Measurements from ENCODE around the gene PACS2.

PACS2 gene

DNA sequence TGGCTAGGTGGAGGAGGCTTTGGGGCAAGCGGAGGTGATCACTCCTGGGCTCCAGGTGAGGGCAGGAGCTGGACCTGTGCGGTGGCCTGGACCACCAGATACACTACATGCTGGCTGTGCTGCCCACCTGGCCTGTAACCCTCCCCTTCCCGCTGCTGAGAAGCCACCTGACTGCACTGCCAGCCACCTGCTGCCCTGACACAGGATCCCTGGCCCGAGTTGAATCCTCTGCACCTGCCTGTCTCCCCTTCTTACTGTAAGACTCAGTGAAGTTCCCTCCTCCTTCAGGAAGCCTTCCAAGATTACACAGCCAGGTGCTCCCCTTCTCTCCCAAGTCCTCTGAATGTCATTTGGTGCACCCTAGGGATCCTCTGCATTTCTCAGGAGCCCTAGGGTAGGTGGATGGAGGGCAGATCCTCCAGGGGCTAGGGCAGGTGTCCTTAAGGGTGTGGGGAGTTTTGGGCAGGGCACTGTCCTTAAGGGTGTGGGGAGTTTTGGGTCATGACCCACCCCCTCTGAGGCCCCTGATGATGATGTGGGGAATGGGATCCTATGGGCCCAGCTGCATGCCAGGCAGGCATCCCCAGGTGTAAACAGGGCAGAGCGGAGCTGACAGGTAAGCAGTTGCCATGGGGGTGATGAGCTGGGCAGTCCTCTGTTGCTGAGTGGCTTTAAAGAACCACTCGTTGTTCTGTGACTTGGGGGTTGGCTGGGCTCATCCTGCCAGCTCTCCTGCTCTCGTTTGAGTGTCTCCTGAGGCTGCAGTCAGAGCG, 98.4 kb downstream of the PACS2 start:
- in situ Hi-C loops (cut with MboI; ENCODE audit: low sequenced_read_pairs): no loop called here

DNA sequence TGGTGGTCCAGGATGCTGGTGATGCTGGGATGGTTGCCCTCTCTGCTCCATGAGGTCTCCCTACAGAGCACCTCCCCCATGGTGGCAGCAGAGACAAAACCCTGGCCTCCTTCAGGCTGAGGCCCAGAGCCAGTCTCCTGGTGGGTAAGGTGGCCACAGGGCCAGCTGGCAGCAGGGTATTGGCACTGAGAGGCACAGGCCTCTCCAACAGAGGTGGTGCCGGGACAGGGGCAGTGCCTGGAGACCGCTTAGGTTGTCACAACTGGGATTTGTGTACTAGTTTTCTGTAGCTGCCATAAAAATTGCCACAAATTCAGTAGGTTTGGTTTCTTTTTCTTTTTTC, 99.0 kb downstream of the PACS2 start:
- in situ Hi-C loops (cut with MboI; ENCODE audit: low sequenced_read_pairs): no loop called here
- Histone ChIP-seq H3K4me3 (no peak overlapping the region), H3K4me1 (peaks cover 4% of the 10 kb centered on the region), H3K27me3 (ENCODE audit: low read depth) (no peaks in the 10 kb centered on the region), H3K36me3 (replicated peaks) (peaks cover 2% of the 10 kb centered on the region; the same call in 1 of the 2 replicates), H3K9me3 (no peaks in the 10 kb centered on the region)
- DNase-seq (ENCODE audit: low spot score in 2 of 2): no peak

More for the DNA sequence above, 98.4 kb downstream of the PACS2 start:
- Histone ChIP-seq H3K4me3 (no peak overlapping the region), H3K9me3 (no peaks in the 10 kb centered on the region), H3K27me3 (ENCODE audit: low read depth) (no peaks in the 10 kb centered on the region), H3K36me3 (replicated peaks) (no peaks in the 10 kb centered on the region; the same call in 1 of the 2 replicates), H3K4me1 (peaks cover 4% of the 10 kb centered on the region)
- DNase-seq (ENCODE audit: low spot score in 2 of 2): no peak

DNA sequence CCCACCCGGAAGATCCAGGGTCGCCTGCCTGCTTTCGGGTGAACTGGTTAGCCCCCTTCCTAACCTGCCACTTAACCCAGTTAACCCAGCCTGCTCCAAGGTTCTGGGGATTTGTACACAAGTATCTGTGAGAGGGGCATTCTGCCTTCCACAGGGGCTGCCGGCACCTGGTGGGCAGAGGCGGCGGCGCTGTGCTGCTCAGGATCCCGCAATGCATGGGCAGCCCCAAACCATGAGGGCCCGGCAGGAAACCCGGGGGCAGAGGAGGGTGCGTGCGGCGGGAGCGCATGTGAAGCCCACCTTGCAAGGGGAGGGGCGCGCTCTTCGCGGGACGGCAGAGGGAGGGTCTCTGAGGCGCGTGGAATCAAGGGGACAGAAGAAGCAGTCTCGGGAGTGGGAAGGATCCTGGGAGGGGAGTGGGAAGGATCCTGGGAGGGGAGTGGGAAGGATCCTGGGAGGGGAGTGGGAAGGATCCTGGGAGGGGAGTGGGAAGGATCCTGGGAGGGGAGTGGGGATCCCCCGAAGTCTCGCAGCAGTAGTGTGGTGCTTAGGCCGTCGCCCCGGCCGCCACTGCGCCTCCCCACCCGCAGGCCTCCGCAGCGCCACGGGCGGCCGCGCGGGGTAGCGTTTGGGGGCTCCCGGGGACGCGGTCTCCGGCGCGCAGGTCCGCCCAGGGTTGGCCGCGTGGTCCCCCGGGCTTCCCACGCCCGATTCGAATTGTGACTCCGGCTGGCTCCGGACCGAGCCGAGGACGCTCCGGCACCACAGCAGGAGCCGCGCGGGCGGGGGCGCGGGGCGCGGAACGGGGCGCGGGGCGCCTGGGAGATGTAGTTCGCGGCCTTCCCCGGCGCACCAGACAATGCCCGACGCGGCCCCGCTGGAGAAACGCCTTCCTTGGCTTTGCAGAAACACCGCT, 100.2 kb downstream of the PACS2 start:
- in situ Hi-C loops (cut with MboI; ENCODE audit: low sequenced_read_pairs): no loop called here
- H3K9me3 ChIP-seq: no peaks in the 10 kb centered on the region
- H3K4me3 ChIP-seq: peak overlapping the region; percentile 27
- no peaks in the 10 kb centered on the region for H3K27me3 ChIP-seq (ENCODE audit: low read depth)
- peaks cover 2% of the 10 kb centered on the region; the same call in 1 of the 2 replicates for H3K36me3 ChIP-seq (replicated peaks)
- DNase-seq (ENCODE audit: low spot score in 2 of 2): peak; percentile 57 to 82
- peaks cover 11% of the 10 kb centered on the region for H3K4me1 ChIP-seq

DNA sequence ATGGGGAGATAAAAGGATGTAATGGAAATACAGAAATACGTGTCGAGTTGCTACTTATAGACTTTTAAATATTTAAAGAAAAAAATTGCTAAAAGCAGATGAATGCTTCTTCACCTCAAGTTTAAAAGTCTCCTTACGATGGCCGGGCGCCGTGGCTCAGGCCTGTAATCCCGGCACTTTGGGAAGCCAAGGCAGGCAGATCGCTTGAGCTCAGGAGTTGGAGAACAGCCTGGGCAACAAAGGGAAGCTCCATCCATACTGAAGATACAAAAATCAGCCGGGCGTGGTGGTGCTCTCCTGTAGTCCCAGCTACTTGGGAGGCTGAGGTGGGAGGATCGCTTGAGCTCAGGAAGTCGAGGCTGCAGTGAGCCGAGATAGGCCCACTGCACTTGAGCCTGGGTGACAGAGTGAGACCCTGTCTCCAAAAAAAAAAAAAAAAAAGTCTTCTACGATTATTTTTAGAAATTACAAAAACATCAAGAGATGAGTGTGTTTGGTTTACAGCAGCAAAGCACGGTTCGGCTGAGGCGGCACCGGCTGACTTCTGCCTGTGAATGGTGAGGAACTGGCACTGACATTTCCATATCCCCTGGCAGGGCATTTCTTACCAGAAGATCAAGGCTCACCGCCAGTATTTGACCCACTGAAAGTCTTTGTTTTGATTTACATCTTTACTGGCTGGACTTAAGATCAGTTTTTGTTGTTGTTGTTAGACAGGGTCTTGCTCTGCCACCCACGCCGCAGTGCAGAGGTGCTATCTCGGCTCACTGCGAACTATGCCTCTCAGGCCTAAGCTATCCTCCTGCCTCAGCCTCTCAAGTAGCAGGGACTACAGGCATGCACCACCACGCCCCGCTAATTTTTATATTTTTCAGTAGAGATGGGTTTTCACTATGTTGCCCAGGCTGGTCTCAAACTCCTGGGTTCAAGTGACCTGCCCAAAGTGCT, 101.2 kb downstream of the PACS2 start:
- H3K4me1 ChIP-seq: peaks cover 11% of the 10 kb centered on the region
- peak overlapping the region; percentile 27 for H3K4me3 ChIP-seq
- peaks cover 2% of the 10 kb centered on the region for H3K36me3 ChIP-seq (replicated peaks)
- in situ Hi-C loops (cut with MboI; ENCODE audit: low sequenced_read_pairs): no loop called here
- no peaks in the 10 kb centered on the region for H3K27me3 ChIP-seq (ENCODE audit: low read depth)
- no peak for DNase-seq (ENCODE audit: low spot score in 2 of 2)
- no peaks in the 10 kb centered on the region for H3K9me3 ChIP-seq

DNA sequence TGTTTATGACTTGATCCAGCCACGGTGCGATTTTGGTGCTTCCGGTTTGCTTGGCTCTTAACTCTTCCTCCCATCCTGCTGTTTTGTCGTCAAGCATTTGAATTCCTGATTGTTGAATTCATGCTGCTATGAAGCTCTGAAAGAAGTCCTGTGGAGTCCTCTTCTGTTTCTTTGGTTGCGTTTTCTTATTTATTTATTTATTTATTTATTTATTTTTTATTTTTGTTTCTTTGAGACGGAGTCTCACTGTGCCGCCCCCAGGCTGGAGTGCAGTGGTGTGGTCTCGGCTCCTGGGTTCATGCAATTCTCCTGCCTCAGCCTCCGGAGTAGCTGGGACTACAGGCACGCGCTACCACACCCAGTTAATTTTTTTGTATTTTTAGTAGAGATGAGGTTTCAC, 102.1 kb downstream of the PACS2 start:
- in situ Hi-C loops (cut with MboI; ENCODE audit: low sequenced_read_pairs): no loop called here
- DNase-seq (ENCODE audit: low spot score in 2 of 2): no peak
- H3K36me3 ChIP-seq (replicated peaks): peaks cover 10% of the 10 kb centered on the region
- H3K9me3 ChIP-seq: no peaks in the 10 kb centered on the region
- H3K4me1 ChIP-seq: peaks cover 11% of the 10 kb centered on the region
- H3K27me3 ChIP-seq (ENCODE audit: low read depth): no peaks in the 10 kb centered on the region
- no peak overlapping the region for H3K4me3 ChIP-seq

DNA sequence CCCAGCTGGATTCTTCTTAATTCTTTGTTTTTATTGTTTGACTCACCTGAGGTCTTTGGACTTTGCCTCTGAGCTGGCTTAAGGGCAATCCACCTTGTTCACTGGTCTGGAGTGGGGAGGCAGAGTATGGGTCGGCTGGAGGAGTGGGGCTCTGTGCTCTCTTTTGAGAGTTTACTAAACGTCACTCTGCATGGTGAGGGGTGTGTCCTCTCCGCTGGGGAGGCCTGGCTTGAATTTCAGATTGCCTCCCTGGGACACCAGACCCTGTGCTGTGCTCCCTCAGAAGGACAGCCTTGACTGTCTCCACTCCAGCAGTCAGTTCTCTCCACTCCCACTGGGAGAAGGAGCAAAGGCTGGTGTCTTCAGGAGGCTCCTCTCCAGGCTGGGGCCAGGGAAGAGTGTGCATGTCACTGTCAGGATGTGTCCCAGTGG, 103.2 kb downstream of the PACS2 start:
- peaks cover 20% of the 10 kb centered on the region for H3K36me3 ChIP-seq (replicated peaks)
- in situ Hi-C loops (cut with MboI; ENCODE audit: low sequenced_read_pairs): no loop called here
- H3K27me3 ChIP-seq (ENCODE audit: low read depth): no peaks in the 10 kb centered on the region
- H3K9me3 ChIP-seq: no peaks in the 10 kb centered on the region
- H3K4me1 ChIP-seq: peaks cover 16% of the 10 kb centered on the region
- DNase-seq (ENCODE audit: low spot score in 2 of 2): no peak
- no peak overlapping the region for H3K4me3 ChIP-seq

DNA sequence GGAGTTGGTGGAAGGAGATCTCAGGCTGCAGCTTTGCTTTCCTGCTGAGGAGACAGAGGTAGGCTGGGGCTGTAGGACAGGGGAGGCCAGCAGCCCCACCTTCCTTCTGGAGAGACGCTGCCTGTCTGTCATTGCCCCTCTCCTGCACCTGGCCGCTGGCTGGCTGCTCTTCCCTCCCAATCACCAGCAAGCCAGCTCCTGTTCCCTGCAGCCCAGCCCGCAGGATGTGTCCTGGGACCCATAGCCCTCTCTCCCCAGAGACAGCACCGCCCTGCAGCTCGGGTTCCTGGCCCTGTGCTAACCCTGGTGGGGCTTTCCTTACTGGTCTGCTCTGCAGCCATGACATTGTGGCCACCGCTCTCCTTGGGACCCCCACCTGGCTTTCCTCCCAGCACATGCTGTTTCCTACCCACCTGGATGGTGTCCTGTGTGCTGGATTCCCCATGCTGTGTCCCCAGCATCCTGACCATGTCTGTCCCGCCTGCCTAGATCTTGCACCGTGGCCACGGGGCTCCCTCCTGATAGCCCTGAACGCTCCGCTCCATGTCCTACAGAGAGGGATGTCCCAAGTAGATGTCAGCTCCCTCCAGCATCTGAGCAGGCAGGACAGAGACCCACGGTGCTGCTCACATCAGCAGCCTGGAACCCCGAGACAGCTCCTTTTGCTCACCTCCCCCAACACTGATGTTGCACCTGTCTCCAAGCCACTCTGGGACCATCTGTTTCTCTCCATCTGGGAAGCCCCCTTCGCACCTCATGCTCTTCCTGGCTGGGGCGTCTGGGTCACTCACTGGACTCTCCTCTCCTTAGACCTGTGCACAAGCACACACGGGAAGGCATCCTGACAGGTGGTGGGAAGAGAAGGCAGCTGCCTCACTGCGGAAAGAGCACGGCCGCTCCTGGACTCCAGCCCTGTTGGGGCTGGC, 104.0 kb downstream of the PACS2 start:
- H3K4me1 ChIP-seq: peaks cover 16% of the 10 kb centered on the region
- in situ Hi-C loops (cut with MboI; ENCODE audit: low sequenced_read_pairs): no loop called here

DNA sequence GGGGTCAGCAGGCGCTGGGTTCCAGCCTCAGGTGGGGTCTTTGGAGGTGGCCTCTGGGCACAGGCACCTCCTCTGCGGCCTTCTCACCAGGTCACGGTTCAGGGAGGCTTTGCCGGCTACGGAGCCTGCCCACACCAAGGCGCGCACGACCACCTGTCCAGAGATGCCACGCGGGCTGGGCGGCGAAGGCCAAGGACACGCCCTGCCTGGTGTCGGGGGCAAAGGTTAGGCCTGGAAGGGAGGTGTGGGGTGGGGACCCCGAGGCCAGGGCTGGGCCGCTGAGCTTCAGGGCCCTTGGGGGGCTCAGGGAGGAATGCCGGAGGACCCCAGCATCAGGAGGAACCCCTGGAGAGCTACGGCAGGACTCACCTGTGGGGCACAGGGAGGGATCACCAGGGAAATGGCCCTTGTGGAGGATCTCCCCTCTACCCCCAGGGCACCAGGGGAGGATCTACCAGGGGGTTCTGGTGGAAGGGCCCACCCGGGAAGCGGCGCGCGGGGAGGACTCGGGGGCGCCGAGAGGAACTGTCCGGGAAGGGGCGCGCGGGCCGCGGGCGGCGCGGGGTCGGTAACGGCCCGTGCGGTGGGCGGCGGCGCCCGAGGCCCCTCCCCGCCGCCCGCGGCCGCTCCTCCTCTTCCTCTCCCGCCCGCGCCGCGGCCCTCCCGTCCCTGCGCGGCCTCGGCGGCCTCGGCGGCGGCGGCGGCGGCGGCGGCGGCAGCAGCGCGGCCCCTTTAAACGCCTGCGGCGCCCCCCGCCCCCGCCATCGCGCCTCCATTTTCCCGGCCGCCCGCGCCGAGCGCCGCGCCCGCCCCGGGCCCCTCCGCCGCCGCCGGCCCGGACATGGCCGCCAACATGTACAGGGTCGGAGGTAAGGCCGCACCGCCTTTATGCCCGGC, 104.9 kb downstream of the PACS2 start, which contains the start of gene MTA1:
TSS of gene MTA1 (plus strand) at position 633 of the 897 bp plus-strand sequence. CDS start at position 842, 209 bp downstream.
- Histone ChIP-seq H3K4me3 (peak within 1 kb of the TSS; percentile 80), H3K36me3 (replicated peaks) (peaks cover 29% of the 10 kb centered on the region), H3K9me3 (no peaks in the 10 kb centered on the region), H3K27me3 (ENCODE audit: low read depth) (no peaks in the 10 kb centered on the region), H3K4me1 (peaks cover 16% of the 10 kb centered on the region)
- in situ Hi-C loops (cut with MboI; ENCODE audit: low sequenced_read_pairs): no loop called here
- peak; percentile 67 for DNase-seq (ENCODE audit: low spot score in 2 of 2)

More for the DNA sequence above, 104.0 kb downstream of the PACS2 start:
- peaks cover 23% of the 10 kb centered on the region for H3K36me3 ChIP-seq (replicated peaks)
- no peaks in the 10 kb centered on the region for H3K27me3 ChIP-seq (ENCODE audit: low read depth)
- peak overlapping the region; percentile 48 for H3K4me3 ChIP-seq
- no peaks in the 10 kb centered on the region for H3K9me3 ChIP-seq
- no peak for DNase-seq (ENCODE audit: low spot score in 2 of 2)

DNA sequence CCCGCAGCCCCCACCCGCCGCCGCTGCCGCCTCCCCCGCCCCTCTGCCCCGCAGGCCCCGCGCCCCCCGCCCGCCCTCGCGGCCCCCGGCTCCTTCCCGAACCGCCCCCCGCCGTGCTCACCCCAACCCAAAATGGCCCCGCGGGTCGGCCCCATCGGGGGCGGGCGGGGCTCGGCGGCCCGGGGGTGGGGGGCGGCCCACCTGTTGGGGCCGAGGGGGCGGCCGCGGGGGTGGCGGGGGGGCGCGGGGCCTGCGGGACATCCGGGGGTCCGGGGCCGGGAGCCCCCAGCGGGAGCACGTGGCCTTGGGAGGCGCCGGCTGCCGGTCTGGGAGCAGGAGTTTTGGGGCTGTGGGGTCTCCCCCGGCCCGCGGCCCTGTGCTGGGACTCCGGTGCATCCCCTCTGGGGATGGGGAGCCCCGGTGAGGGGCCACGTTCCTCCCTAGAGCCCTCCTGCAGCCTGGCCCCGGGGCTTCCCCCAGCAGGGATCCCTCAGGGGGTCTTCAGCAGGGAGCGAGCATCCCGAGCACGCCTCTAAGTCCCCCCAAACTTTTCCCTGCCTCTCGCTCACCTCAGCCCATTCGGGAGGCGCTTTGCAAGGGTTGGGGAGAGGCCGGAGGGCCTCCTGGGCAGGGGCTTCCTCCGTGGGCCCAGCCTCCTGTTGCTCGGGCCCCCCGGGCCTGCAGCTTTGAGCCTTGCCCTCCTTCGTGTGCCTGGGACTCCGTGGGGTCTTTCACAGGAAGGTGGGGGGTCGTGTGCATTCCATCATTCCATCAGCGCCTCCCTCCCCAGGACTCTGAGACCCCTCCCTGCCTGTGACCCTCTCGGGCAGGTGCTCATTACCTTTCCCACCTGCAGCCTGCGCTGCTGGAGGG, 105.8 kb downstream of the PACS2 start:
- Histone ChIP-seq H3K4me1 (peaks cover 14% of the 10 kb centered on the region), H3K36me3 (replicated peaks) (peaks cover 29% of the 10 kb centered on the region), H3K4me3 (peak overlapping the region; percentile 80), H3K9me3 (no peaks in the 10 kb centered on the region), H3K27me3 (ENCODE audit: low read depth) (no peaks in the 10 kb centered on the region)
- DNase-seq (ENCODE audit: low spot score in 2 of 2): no peak
- in situ Hi-C loops (cut with MboI; ENCODE audit: low sequenced_read_pairs): no loop called here

DNA sequence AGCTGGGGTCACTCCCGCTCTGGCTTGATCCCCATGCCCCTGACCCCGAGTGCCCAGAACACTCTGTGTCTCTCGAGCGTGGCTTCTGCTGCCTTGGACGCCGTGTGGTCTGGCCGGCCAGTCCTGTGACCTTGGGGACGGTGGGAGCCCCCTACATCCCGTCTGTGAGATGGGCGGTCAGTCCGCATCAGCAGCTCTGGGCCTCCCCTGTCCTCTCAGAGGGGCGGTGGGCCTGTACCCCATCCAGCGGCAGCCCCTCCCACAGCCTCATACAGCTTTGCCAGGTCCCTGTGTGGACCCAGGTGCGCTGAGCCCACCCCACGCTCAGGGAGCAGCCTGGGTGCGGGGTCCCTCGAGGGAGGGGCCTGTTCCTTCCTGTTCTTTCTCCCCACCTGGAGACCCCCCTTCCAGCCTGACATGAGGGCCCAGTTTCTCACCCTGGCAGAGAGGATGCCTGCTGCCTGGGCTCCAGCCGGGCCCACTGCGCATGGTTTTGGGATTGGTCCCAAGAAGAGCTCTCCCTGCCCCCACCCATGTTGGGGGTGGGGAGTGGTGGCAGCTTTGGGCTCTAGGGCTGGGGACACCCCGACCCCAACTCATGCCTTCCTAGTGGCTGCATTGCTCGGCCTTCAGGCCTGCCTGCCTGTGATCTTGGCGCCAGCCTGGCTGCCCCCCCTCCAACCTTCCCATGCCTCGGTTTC, 106.6 kb downstream of the PACS2 start:
- H3K27me3 ChIP-seq (ENCODE audit: low read depth): no peaks in the 10 kb centered on the region
- in situ Hi-C loops (cut with MboI; ENCODE audit: low sequenced_read_pairs): no loop called here
- no peaks in the 10 kb centered on the region for H3K9me3 ChIP-seq
- H3K36me3 ChIP-seq (replicated peaks): peaks cover 29% of the 10 kb centered on the region
- H3K4me3 ChIP-seq: peak overlapping the region; percentile 80
- peaks cover 11% of the 10 kb centered on the region for H3K4me1 ChIP-seq
- DNase-seq (ENCODE audit: low spot score in 2 of 2): no peak

All from HAP-1 (cell line).